Measurements from ENCODE around the gene SLC9B2. TPM values are rescaled to one million over a fixed set of nuclear protein-coding genes. Genes with fewer than 3 reads are reported as not detected.

SLC9B2 gene
- polyA plus RNA-seq, 1 of the 3 experiments (the other 2 are of a cell fraction), result 11.2 TPM

DNA sequence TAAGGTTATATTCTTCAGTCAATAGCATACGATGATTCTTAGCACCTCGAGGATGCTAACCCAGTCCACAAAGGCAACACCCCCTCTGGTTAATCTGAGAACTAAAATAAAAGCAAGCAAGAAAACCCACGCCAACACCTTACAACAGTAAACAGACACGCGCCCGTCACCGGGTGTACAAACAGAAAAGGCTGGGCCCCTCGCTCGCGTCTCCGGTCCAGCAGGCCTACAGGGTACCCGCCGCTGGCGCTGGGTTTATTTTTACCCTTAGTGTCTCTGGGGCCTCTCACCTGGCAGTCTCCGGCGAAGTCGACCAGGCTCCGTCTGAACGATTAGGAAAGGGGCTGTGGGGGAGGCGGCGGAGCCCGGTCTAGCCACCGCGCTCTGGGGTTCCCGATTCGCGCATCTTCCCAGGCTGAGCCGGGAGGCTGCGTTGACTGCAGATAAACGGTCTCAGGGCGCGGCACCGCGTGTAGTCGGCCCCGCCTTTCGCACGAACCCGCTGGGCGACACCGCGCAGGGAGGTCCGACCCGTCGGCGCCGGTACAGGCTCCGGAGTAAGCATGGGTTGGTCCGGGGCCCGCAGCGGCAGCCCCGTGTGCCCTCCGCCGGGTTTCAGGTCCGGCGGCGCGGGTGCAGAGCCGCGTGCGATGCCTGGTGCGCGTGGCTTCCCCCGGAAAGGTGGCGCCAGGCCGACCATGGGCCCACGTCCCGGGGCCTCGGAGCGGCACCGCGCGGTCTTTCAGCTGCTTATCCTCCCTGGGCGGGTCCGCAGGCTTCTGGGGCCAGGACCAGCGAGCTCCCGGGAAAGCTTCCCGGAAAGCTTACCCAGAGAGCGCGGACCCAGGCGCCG lies 441 bp downstream of the SLC9B2 start:
- ChIA-PET POLR2A (interaction anchor here (0.6 to 1.8 kb wide), 4 partner anchors 13 to 483 kb away, joined by 3 to 4 read pairs (median 3); partner anchors contain the start of gene UBE2D3), CTCF (interaction anchor here (0.7 to 3.0 kb wide), 6 partner anchors 13 to 46 kb away, joined by 3 to 12 read pairs (median 4); no protein-coding TSS in a partner anchor)
- Histone ChIP-seq H3K4me2 (peak overlapping the region; percentile 82), H3K9me3 (no peaks in the 10 kb centered on the region), H3F3A (replicated peaks; ENCODE audit: insufficient read depth) (no peaks in the 10 kb centered on the region), H3K79me2 (ENCODE audit: insufficient read depth) (peaks cover 49% of the 10 kb centered on the region), H3K9me2 (no peaks in the 10 kb centered on the region), H3K36me3 (replicated peaks in 1 of 2; ENCODE audit: control insufficient read depth in 1 of 2, insufficient read depth in 2 of 2, low read length in 1 of 2) (peaks cover 10 to 15% of the 10 kb centered on the region in 2 experiments), H3K4me1 (ENCODE audit: control insufficient read depth in 1 of 2, insufficient read depth in 2 of 2, low read depth in 1 of 2, low read length in 1 of 2) (peaks cover 0 to 7% of the 10 kb centered on the region in 2 experiments; a peak in 2 of 4 replicates), H3K9ac (peak overlapping the region; percentile 90), H3K27me3 (ENCODE audit: insufficient read depth) (no peaks in the 10 kb centered on the region), H3K27ac (ENCODE audit: low read depth in 2 of 2, low read length in 1 of 2) (peak overlapping the region; percentile 69 to 86), H2AFZ (ENCODE audit: low read depth) (peak overlapping the region; percentile 80), H4K20me1 (ENCODE audit: insufficient read depth) (no peaks in the 10 kb centered on the region), H3K4me3 (ENCODE audit: low read depth in 2 of 2, low read length in 1 of 2) (peak overlapping the region; percentile 76 to 86)
- peak; percentile 80 for DNase-seq
- WGBS (ENCODE audit: low lambda C conversion rate), result 9% methylated on average over 24 of the region's 82 CpGs
- TF ChIP-seq JUND (IDR thresholded peaks at IDR 0.05), result no peak
- TF ChIP-seq EP300 (IDR thresholded peaks at IDR 0.05; ENCODE audit: borderline replicate concordance in 1 of 2, low read depth in 1 of 2, low read length in 1 of 2), result no peak
- TF ChIP-seq MEF2A (IDR thresholded peaks at IDR 0.05; ENCODE audit: borderline replicate concordance, low read depth), result no peak; the same call in 1 of the 2 replicates
- TF ChIP-seq POLR2AphosphoS5 (IDR thresholded peaks at IDR 0.05; ENCODE audit: low read depth, low read length), result no peak; the same call in 1 of the 2 replicates
- TF ChIP-seq, protein P1, sequence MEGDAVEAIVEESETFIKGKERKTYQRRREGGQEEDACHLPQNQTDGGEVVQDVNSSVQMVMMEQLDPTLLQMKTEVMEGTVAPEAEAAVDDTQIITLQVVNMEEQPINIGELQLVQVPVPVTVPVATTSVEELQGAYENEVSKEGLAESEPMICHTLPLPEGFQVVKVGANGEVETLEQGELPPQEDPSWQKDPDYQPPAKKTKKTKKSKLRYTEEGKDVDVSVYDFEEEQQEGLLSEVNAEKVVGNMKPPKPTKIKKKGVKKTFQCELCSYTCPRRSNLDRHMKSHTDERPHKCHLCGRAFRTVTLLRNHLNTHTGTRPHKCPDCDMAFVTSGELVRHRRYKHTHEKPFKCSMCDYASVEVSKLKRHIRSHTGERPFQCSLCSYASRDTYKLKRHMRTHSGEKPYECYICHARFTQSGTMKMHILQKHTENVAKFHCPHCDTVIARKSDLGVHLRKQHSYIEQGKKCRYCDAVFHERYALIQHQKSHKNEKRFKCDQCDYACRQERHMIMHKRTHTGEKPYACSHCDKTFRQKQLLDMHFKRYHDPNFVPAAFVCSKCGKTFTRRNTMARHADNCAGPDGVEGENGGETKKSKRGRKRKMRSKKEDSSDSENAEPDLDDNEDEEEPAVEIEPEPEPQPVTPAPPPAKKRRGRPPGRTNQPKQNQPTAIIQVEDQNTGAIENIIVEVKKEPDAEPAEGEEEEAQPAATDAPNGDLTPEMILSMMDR (IDR thresholded peaks at IDR 0.05), result 0 out of 2 replicates have a peak, but pooled peaks have one; percentile 9
- no peak for TF ChIP-seq NFIC (IDR thresholded peaks at IDR 0.05; ENCODE audit: borderline replicate concordance)
- TF ChIP-seq, protein P2, sequence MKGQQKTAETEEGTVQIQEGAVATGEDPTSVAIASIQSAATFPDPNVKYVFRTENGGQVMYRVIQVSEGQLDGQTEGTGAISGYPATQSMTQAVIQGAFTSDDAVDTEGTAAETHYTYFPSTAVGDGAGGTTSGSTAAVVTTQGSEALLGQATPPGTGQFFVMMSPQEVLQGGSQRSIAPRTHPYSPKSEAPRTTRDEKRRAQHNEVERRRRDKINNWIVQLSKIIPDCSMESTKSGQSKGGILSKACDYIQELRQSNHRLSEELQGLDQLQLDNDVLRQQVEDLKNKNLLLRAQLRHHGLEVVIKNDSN (IDR thresholded peaks at IDR 0.05; ENCODE audit: borderline replicate concordance, low read depth), result no peak
- TF ChIP-seq SMC3 (IDR thresholded peaks at IDR 0.05; ENCODE audit: low read depth, low read length), result no peak
- no peak for TF ChIP-seq FOXJ3 (CRISPR knock-in tag; IDR thresholded peaks at IDR 0.05)
- TF ChIP-seq SIN3A (IDR thresholded peaks at IDR 0.05; ENCODE audit: borderline replicate concordance, low read depth, low read length), result peak; percentile 59; the same call in 1 of the 2 replicates
- TF ChIP-seq ELF1 (IDR thresholded peaks at IDR 0.05), result no peak
- TF ChIP-seq, protein P3, sequence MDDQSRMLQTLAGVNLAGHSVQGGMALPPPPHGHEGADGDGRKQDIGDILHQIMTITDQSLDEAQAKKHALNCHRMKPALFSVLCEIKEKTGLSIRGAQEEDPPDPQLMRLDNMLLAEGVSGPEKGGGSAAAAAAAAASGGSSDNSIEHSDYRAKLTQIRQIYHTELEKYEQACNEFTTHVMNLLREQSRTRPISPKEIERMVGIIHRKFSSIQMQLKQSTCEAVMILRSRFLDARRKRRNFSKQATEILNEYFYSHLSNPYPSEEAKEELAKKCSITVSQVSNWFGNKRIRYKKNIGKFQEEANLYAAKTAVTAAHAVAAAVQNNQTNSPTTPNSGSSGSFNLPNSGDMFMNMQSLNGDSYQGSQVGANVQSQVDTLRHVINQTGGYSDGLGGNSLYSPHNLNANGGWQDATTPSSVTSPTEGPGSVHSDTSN (IDR thresholded peaks at IDR 0.05), result no peak
- TF ChIP-seq, protein P4, sequence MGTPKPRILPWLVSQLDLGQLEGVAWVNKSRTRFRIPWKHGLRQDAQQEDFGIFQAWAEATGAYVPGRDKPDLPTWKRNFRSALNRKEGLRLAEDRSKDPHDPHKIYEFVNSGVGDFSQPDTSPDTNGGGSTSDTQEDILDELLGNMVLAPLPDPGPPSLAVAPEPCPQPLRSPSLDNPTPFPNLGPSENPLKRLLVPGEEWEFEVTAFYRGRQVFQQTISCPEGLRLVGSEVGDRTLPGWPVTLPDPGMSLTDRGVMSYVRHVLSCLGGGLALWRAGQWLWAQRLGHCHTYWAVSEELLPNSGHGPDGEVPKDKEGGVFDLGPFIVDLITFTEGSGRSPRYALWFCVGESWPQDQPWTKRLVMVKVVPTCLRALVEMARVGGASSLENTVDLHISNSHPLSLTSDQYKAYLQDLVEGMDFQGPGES (IDR thresholded peaks at IDR 0.05; ENCODE audit: low read depth, low read length), result no peak
- TF ChIP-seq EZH2phosphoT487 (IDR thresholded peaks at IDR 0.05; ENCODE audit: borderline replicate concordance, low read depth), result no peak
- TF ChIP-seq TEAD4 (IDR thresholded peaks at IDR 0.05; ENCODE audit: borderline replicate concordance, insufficient read depth), result no peak
- peak; percentile 55 for TF ChIP-seq TAF1 (IDR thresholded peaks at IDR 0.05; ENCODE audit: borderline replicate concordance, low read depth, low read length)
- TF ChIP-seq GABPA (IDR thresholded peaks at IDR 0.05; ENCODE audit: low read depth), result 0 out of 2 replicates have a peak, but pooled peaks have one; percentile 20
- TF ChIP-seq FOXM1 (IDR thresholded peaks at IDR 0.05; ENCODE audit: low read depth), result 0 out of 2 replicates have a peak, but pooled peaks have one; percentile 32
- TF ChIP-seq NRF1 (IDR thresholded peaks at IDR 0.05; ENCODE audit: low read depth, low read length), result no peak
- TF ChIP-seq, protein P5, sequence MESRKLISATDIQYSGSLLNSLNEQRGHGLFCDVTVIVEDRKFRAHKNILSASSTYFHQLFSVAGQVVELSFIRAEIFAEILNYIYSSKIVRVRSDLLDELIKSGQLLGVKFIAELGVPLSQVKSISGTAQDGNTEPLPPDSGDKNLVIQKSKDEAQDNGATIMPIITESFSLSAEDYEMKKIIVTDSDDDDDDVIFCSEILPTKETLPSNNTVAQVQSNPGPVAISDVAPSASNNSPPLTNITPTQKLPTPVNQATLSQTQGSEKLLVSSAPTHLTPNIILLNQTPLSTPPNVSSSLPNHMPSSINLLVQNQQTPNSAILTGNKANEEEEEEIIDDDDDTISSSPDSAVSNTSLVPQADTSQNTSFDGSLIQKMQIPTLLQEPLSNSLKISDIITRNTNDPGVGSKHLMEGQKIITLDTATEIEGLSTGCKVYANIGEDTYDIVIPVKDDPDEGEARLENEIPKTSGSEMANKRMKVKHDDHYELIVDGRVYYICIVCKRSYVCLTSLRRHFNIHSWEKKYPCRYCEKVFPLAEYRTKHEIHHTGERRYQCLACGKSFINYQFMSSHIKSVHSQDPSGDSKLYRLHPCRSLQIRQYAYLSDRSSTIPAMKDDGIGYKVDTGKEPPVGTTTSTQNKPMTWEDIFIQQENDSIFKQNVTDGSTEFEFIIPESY (IDR thresholded peaks at IDR 0.05; ENCODE audit: borderline replicate concordance, low read depth), result no peak; the same call in 1 of the 2 replicates
